ENCODE data around the gene GPC4.

- no peak for TF ChIP-seq EZH2 (IDR thresholded peaks at IDR 0.05; ENCODE audit: borderline replicate concordance, low read depth, low read length, severe bottlenecking)
- TF ChIP-seq POLR2A (IDR thresholded peaks at IDR 0.05; ENCODE audit: low read depth, low read length) = no peak
- TF ChIP-seq POLR2AphosphoS5 (IDR thresholded peaks at IDR 0.05; ENCODE audit: insufficient read depth, low read depth, low read length) = no peak
- TF ChIP-seq CTCF (IDR thresholded peaks at IDR 0.05; ENCODE audit: extremely low read depth in 1 of 2, insufficient read depth in 1 of 2, low read depth in 1 of 2, low read length in 2 of 2) = no peak
- no peak for TF ChIP-seq GATA2 (IDR thresholded peaks at IDR 0.05; ENCODE audit: insufficient read depth, insufficient read length, low read depth, low read length)
- no peak for TF ChIP-seq JUN (IDR thresholded peaks at IDR 0.05; ENCODE audit: borderline replicate concordance, insufficient read depth, insufficient read length, low read depth)
- no peak for TF ChIP-seq MYC (IDR thresholded peaks at IDR 0.05; ENCODE audit: low read depth, low read length)
- no peak for TF ChIP-seq FOS (IDR thresholded peaks at IDR 0.05; ENCODE audit: borderline replicate concordance, insufficient read depth, low read length)
- no peak for TF ChIP-seq MAX (IDR thresholded peaks at IDR 0.05; ENCODE audit: insufficient read depth, insufficient read length)
Measured at GRCh38 chrX:133444952-133445831, 29.9 kb upstream of the GPC4 start.

All from endothelial cell of umbilical vein (primary cell).